ENCODE measurements around the gene LCTL. TPM values are rescaled to one million over a fixed set of nuclear protein-coding genes. Genes with fewer than 3 reads are reported as not detected.

The LCTL gene
- polyA plus RNA-seq, 1 of the 3 experiments (the other 2 are of a cell fraction) = 1.9 TPM

DNA sequence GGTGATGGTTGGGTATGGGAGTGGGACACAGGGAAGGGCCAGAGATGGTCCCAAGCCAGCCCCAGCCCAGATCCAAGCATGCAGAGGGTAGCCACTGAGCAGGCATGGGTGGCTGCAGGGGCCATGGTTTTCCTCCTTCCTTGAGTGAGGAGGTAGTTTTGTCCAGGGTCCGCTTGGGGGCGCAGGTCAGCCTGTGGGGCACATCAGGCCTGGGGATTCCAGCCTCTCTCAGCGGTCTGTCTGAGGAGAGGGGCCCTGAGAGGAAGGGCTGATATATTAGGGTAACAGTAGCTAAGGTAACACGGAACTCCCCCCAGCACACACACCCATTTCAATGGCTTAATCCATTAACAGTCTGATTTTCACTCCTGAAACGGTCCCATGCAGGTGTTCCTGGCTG lies 22.7 kb upstream of the LCTL start (continued):
- TF ChIP-seq, protein P1, sequence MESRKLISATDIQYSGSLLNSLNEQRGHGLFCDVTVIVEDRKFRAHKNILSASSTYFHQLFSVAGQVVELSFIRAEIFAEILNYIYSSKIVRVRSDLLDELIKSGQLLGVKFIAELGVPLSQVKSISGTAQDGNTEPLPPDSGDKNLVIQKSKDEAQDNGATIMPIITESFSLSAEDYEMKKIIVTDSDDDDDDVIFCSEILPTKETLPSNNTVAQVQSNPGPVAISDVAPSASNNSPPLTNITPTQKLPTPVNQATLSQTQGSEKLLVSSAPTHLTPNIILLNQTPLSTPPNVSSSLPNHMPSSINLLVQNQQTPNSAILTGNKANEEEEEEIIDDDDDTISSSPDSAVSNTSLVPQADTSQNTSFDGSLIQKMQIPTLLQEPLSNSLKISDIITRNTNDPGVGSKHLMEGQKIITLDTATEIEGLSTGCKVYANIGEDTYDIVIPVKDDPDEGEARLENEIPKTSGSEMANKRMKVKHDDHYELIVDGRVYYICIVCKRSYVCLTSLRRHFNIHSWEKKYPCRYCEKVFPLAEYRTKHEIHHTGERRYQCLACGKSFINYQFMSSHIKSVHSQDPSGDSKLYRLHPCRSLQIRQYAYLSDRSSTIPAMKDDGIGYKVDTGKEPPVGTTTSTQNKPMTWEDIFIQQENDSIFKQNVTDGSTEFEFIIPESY (IDR thresholded peaks at IDR 0.05; ENCODE audit: borderline replicate concordance, low read depth) = no peak
- TF ChIP-seq ELF1 (IDR thresholded peaks at IDR 0.05) = no peak
- TF ChIP-seq, protein P2, sequence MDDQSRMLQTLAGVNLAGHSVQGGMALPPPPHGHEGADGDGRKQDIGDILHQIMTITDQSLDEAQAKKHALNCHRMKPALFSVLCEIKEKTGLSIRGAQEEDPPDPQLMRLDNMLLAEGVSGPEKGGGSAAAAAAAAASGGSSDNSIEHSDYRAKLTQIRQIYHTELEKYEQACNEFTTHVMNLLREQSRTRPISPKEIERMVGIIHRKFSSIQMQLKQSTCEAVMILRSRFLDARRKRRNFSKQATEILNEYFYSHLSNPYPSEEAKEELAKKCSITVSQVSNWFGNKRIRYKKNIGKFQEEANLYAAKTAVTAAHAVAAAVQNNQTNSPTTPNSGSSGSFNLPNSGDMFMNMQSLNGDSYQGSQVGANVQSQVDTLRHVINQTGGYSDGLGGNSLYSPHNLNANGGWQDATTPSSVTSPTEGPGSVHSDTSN (IDR thresholded peaks at IDR 0.05) = no peak
- no peak for TF ChIP-seq TAF1 (IDR thresholded peaks at IDR 0.05; ENCODE audit: borderline replicate concordance, low read depth, low read length)
- TF ChIP-seq SIN3A (IDR thresholded peaks at IDR 0.05; ENCODE audit: borderline replicate concordance, low read depth, low read length) = no peak

DNA sequence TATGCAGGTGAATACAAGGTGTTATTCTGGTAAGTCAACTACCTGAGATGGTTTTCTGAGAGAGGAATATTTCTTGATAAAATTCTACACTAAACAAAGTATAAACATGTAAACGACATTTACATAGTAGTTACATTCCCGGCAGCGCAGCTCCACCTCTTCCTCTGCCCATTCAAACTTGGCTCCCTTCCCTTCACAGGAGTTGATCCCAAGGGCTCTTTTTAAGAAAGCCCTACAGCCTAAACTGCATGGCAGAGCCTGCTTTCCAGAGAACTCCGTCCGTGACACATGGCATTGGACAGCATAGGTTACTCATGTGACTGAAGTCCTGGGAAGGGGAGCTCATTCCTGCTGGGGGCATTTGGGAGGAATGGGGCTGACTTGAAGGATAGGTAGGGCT lies 22.0 kb upstream of the LCTL start:
- CTCF ChIA-PET = interaction anchor here (0.6 to 1.6 kb wide), 3 partner anchors 186 to 364 kb away, joined by 3 read pairs; no protein-coding TSS in a partner anchor

DNA sequence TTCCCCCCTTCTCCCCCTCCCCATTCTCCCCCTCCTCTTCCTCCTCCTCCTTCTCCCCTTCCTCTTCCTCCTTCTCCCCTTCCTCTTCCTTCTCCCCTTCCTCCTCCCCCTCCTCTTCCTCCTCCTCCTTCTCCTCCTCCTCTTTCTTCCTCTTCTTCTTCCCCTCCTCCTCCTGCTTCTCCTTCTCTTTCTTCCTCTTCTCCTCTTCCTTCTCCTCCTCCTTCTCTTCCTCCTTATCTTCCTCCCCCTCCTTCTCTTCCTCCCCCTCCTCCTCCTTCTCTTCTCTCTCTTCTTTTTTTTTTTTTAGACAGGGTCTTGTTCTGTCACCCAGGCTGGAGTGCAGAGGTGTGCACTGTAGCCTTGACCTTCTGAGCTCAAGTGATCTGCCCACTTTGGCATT lies 21.2 kb upstream of the LCTL start:
- POLR2A ChIA-PET = no interaction called here
- Histone ChIP-seq H3K27me3 (ENCODE audit: insufficient read depth) (no peaks in the 10 kb centered on the region), H4K20me1 (ENCODE audit: insufficient read depth) (no peaks in the 10 kb centered on the region), H3K9me2 (no peaks in the 10 kb centered on the region), H3F3A (replicated peaks; ENCODE audit: insufficient read depth) (no peaks in the 10 kb centered on the region), H3K36me3 (replicated peaks in 1 of 2; ENCODE audit: control insufficient read depth in 1 of 2, insufficient read depth in 2 of 2, low read length in 1 of 2) (no peaks in the 10 kb centered on the region), H3K4me3 (ENCODE audit: low read depth in 2 of 2, low read length in 1 of 2) (no peak overlapping the region), H3K4me2 (no peak overlapping the region), H2AFZ (ENCODE audit: low read depth) (no peak overlapping the region), H3K4me1 (ENCODE audit: control insufficient read depth in 1 of 2, insufficient read depth in 2 of 2, low read depth in 1 of 2, low read length in 1 of 2) (peaks cover 0 to 8% of the 10 kb centered on the region in 2 experiments; a peak in 1 of 4 replicates), H3K9me3 (no peaks in the 10 kb centered on the region), H3K79me2 (ENCODE audit: insufficient read depth) (no peaks in the 10 kb centered on the region), H3K9ac (no peak overlapping the region), H3K27ac (ENCODE audit: low read depth in 2 of 2, low read length in 1 of 2) (no peak overlapping the region)
- TF ChIP-seq, protein P3, sequence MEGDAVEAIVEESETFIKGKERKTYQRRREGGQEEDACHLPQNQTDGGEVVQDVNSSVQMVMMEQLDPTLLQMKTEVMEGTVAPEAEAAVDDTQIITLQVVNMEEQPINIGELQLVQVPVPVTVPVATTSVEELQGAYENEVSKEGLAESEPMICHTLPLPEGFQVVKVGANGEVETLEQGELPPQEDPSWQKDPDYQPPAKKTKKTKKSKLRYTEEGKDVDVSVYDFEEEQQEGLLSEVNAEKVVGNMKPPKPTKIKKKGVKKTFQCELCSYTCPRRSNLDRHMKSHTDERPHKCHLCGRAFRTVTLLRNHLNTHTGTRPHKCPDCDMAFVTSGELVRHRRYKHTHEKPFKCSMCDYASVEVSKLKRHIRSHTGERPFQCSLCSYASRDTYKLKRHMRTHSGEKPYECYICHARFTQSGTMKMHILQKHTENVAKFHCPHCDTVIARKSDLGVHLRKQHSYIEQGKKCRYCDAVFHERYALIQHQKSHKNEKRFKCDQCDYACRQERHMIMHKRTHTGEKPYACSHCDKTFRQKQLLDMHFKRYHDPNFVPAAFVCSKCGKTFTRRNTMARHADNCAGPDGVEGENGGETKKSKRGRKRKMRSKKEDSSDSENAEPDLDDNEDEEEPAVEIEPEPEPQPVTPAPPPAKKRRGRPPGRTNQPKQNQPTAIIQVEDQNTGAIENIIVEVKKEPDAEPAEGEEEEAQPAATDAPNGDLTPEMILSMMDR (IDR thresholded peaks at IDR 0.05) = no peak
- no peak for DNase-seq
- CTCF ChIA-PET = no interaction called here

More for the DNA sequence above, 22.0 kb upstream of the LCTL start:
- no peaks in the 10 kb centered on the region for H4K20me1 ChIP-seq (ENCODE audit: insufficient read depth)
- no peaks in the 10 kb centered on the region for H3F3A ChIP-seq (replicated peaks; ENCODE audit: insufficient read depth)
- POLR2A ChIA-PET = no interaction called here
- no peak overlapping the region for H3K27ac ChIP-seq (ENCODE audit: low read depth in 2 of 2, low read length in 1 of 2)
- no peak overlapping the region for H3K9ac ChIP-seq
- H3K79me2 ChIP-seq (ENCODE audit: insufficient read depth) = no peaks in the 10 kb centered on the region
- peaks cover 0 to 8% of the 10 kb centered on the region in 2 experiments; a peak in 1 of 4 replicates for H3K4me1 ChIP-seq (ENCODE audit: control insufficient read depth in 1 of 2, insufficient read depth in 2 of 2, low read depth in 1 of 2, low read length in 1 of 2)
- DNase-seq = no peak
- H3K36me3 ChIP-seq (replicated peaks in 1 of 2; ENCODE audit: control insufficient read depth in 1 of 2, insufficient read depth in 2 of 2, low read length in 1 of 2) = no peaks in the 10 kb centered on the region
- TF ChIP-seq JUND (IDR thresholded peaks at IDR 0.05) = no peak
- no peak for TF ChIP-seq NFIC (IDR thresholded peaks at IDR 0.05; ENCODE audit: borderline replicate concordance)
- TF ChIP-seq MEF2A (IDR thresholded peaks at IDR 0.05; ENCODE audit: borderline replicate concordance, low read depth) = no peak
- TF ChIP-seq RFX5 (IDR thresholded peaks at IDR 0.05; ENCODE audit: low read length) = no peak
- no peak for TF ChIP-seq FOXJ3 (CRISPR knock-in tag; IDR thresholded peaks at IDR 0.05)
- no peak overlapping the region for H2AFZ ChIP-seq (ENCODE audit: low read depth)
- no peak overlapping the region for H3K4me2 ChIP-seq
- H3K9me2 ChIP-seq = no peaks in the 10 kb centered on the region
- H3K4me3 ChIP-seq (ENCODE audit: low read depth in 2 of 2, low read length in 1 of 2) = no peak overlapping the region
- no peaks in the 10 kb centered on the region for H3K27me3 ChIP-seq (ENCODE audit: insufficient read depth)
- no peaks in the 10 kb centered on the region for H3K9me3 ChIP-seq
- WGBS (ENCODE audit: low lambda C conversion rate) = 75% methylated on average over 5 of the region's 5 CpGs
